GM18511 (cell line): ENCODE measurements around the gene AKAP13.
"Not testable (repeated sequence)": the region's sequence is repeated elsewhere in the genome, so short reads cannot be mapped to it uniquely, and the experiment has no call there.

Source experiments
- ATAC-seq: cut with Tn5 transposase; IDR thresholded peaks from one replicate; pipeline ENCODE4 v1.9.1; 2021; ENCODE audit warnings: mild to moderate bottlenecking, moderate library complexity; ENCODE audit not compliant: unreplicated experiment

Gene AKAP13

DNA sequence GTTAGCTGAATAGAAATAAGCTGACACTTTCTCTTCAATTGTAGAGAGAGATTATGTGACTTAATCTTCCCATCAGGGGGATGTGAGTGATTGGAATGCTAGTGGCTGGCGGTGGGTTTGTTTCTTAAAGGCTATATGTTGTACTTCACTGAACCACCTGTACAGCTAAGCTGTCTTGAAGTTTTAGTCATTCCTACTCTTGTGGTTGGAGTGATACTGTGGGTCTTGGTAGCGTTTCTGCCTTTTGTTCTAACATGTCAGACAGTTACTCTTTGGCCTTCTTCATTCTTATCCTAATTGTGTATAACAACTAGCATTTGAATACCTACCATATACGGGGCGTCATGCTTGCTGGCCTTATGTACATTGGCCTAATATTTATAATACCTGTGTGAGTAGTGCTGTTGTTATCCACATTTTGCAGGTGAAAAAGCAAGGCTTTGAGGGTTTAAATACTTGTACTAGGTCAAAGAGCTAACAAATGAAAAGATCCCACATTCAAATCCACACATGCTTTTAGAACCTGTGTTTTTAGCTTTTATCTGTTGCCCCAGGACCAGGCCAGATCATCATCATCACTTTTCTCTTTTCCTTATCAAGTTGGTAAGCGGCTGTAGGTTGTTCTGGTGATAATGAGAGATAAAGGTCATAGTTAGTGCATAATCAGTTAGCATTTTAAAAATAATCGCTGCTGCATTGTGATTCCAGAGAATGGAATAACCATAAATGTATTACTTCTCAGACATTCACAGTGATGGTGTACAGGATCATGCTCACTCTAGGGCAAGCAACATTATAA, 50.2 kb downstream of the AKAP13 start:
- peak; percentile 99 for ATAC-seq

DNA sequence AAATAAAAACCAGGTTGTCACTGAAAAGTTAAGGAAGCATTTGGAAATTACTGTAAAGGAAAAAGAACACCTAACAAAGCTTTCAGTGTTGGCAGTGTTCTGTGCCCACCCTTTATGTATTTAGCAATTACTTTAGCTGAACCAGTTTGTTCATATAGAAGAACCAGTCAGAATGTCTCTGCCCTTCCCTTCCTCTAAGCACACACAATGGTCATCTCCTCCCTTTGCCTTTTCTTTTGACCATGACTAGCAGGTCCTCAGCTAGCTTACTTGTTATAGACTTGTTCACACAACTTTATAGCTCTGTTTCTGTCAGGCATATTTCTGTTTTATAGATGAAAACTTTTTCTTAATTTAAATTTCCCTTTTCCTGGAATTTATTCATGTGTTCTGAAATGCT, 59.6 kb downstream of the AKAP13 start:
- ATAC-seq = no peak

DNA sequence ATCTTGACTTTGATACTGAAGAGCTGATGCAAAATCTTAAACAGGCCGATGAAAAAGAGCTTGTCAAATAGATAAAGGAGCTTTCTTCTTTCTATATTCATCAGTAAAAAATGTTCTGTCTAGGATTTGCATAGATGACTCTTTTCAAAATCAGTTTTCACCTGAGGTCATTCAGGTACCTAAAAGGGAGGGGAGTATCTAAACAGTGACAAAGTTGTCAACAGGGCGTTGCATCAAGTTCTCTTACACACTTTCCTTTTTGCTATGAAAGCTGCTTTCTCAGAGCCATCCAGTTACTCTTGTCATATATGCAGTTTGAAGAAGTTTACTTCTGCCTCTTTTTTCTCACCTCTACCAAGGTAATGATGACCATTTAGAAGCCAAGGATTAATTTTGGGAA, 60.0 kb downstream of the AKAP13 start:
- ATAC-seq = peak; percentile 47

DNA sequence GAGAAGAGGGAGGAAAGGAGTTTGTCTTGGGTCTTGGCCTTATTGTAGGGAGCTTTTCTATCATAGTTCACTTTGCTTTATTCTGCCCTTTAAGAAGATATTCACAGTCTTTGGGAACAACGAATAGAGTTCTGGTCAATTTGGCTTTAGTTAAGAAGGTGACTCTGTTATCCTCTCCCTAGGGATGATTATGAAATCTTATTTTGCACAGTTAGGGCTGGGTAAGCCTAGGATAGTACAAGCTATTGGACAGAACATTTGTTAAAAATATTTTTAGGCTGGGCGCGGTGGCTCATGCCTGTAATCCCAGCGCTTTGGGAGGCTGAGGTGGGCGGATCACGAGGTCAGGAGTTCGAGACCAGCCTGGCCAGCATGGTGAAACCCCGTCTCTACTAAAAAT, 61.5 kb downstream of the AKAP13 start:
- ATAC-seq = not testable (repeated sequence)

DNA sequence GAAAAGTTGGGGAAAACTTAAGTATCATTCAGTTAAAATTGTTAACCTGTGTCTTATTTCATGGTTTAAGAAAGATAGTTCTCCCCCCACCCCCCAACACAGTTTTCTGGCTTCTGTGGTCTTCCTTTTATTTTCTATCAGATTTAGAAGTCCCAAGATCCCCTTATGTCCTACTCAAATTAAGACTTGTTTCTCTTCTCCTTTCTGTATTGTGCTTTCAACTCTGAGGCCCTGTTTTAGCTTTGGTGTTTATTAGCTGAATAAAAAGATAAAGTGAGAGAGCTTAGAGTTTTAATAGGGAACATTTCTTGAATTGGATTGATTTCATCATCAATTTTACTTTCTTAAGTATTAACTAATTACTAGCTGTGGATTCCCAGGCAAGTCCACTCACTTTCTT, 62.6 kb downstream of the AKAP13 start:
- peak; percentile 62 for ATAC-seq

DNA sequence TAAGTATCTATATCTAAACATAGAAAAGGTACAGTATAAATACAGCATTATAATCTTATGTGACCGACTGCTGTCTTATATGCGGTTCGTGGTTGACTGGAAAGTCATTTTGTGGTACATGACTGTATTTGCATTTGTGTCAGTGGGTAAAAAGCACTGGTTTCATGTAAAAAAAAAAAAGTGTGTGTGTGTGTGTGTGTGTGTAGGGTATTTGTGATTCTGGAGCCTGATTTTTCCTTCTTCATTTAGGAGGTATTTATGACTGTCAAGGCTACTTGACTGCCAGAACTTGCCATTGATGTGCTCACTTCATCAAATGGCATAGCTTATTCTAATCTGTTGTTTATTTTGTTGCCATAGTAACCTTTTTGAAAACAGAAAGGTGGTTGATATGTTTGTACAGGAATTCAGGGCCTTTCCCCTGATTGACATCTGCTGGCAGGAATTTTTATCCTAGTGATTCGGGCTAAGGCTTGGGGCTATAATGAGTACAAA, 63.2 kb downstream of the AKAP13 start:
- ATAC-seq = peak; percentile 81

DNA sequence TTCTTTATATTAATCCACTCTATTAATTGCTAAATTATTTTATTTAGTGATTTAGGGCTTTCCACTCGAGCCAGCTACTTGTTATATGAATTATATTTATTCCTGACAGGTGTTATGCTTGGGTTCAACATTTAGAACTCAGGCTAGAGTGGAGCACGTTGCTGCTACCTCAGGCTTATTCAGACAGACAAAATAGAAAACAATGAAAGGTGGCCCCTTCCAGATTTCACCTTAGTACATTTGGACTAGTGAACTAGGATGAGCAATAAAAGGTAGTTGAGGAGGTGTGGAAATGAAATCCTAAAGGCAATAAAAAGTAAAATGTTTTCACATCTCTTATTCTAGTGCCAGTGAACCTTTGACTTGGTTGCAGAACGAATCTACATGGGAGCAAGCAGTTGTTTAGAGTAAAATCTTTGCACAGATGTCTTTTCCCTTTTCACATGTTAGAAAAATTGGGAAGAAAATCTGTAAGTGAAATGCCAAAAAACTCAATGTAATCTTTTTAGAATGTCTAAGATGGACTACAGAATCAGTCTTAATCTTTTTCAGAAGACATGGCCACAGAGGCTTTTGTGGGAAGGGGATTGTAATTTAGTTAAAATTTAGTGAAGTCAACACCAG, 63.8 kb downstream of the AKAP13 start:
- no peak for ATAC-seq

DNA sequence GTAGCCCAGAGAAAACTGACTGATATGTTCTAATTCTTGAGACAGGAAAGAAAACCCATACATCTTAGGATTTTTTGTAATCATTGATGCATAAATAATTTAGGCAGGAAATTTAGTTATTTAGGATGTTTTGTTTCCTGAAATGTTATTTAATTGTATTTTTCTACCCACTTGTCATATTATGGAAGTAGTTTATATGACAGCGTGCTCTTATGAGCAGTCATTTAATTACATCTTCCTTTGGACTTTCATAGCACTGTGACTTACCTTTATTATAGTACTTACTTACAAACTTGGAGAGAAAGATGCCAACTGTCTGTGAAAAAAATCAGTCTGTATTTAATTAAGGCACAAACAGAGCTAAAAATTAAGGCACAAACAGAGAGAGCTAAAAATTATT, 65.0 kb downstream of the AKAP13 start:
- ATAC-seq = no peak

DNA sequence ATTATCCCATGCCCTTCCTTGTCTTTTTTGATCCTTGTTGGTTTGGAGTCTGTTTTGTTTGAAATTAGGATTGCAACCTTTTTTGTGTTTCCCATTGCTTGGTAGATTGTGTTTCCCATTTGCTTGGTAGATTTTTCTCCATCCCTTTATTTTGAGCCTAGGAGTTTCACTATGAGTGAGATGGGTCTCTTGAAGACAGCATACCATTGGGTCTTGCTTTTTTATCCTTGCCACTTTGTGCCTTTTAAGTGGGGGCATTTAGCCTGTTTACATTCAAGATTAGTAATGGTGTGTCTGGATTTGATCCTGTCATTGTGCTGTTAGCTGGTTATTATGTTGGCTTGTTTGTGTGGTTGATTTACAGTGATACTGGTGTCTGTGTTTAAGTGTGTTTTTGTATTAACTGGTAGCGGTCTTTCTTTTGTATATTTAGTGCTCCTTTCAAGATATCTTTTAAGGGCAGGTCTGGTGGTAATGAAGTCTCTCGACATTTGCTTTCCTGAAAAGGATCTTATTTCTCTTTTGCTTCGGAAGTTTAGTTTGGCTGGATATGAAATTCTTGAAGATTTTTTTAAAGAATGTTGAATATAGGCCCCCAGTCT, 70.8 kb downstream of the AKAP13 start:
- no peak for ATAC-seq

DNA sequence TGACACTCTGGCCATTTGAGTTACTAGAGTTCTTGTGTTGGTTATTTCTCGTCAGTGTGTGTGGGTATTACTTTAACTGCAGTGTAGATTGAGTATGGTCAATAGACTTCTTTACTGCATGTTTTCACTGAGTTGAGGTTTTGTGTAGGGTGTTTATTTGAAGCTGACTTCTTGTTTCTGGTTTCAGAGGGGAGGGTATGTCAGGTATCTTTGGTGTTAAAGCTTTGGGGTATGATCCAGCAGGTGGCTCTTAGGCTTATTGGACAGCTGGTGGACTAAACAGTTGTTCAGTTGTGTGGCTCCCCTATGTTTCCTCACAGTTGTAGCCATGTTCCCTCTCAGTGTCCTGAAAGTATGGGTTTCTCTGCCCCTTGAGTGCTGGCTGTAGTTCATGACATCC, 72.0 kb downstream of the AKAP13 start:
- ATAC-seq = no peak

DNA sequence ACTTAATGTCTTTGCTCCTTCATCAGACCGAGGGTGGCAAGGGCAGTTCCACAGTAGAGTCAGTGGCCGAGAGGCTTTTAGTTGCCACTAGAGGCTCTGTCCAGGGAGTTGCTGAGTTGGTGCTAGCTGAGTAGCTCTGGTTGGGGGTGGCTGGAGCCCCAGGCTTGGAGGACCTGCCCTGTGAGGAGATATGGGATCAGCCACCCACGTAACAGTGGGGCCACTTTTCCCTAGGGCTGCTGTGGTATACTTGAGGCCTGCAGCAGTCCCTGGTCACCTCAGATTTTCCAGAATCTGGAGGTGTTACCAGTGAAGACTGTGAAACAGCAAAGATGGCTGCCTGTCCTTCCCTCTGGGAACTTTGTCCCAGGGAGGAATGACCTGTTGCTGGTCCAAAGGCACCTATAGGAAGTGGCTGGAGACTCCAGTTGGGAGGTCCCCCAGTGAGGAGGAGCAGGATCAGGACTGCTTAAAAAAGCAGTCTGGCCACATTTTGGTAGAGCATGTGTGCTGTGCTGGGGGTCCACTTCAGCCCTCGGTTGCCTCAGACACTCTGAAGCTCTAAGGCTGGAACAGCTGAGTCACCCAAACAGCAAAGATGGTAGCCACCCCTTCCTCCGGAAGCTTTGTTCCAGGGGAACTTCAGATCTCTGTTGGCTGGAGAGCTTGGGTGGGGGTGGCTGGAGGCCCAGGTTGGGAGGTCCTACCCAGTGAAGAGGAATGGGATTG, 72.9 kb downstream of the AKAP13 start:
- ATAC-seq = no peak

DNA sequence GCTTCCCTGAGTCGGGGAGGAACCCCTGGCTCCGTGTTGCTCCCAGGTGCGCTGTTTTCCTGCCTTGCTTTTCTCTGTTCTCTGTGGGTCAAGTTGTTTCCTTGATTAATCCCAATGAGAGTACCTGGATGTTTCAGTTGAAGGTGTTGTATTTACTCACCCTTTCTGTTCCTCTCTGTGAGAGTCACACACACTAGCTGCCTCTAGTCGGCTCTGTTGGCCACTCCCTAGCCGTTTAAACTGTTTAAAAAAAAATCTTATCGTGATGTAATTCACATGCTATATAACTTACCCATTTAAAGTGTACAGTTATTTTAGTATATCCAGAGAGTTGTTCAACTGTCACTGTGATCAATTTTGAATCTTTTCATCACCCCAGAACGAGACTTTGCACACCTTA, 74.0 kb downstream of the AKAP13 start:
- ATAC-seq = no peak

DNA sequence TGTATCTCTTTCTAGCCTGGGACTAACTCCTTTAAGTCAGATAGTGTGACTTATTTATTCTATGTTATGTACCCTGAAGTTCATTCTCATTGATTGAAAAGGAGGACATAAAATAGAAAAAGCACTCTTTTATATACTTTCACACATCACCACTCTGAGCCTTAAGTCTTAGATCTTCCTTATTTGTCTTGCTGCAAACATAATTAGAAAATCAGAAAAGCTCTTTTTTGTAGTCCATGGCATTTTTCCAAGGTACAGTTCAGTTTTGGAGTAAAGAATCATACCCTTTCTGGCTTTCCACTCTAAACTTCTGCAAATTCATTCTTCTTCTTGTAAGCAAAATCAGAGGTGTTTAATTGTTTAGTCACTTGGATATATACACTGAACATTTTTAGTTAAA, 75.5 kb downstream of the AKAP13 start:
- ATAC-seq = no peak

DNA sequence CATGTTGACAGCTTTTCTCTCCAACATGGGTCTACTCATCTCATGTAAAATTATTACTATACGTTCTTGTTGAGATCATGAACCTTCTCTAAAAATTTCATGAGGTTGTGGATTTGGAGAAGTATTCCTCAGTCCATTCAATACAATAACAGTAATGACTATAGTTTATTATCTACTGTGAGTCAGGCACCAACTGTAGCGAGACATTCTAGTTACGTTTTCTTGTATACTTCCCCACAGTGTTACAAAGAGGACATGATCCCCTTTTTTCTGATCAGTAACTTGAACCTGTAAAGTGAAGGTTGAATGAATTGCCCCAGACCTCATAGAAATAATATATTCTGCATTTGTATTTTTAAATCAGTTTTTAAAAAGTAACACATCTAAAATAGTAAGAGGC, 76.4 kb downstream of the AKAP13 start:
- ATAC-seq = no peak

DNA sequence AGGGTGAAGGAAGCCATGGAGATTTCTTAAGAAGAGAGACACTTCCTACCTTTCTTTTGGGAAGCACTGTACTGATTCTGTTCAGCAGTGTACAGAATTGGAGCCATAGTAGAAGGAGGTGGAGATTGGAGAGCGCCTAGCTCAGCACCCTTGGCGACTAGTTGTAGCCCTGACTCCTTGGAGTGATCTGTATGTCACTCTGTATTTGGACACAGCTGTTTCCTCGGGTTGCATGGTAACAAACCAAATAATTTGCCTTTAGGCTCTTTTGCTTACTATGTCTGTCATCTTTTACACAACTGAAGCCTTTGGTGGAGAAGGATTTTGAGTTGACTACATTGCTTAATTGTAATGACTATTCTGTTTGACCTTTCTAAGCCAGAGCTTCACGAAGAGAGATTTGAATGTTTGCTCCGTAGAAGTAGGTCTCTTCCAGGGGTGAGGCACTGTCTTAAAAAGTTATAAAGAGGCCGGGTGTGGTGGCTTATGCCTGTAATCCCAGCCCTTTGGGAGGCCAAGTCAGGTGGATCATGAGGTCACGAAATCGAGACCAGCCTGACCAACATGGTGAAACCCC, 77.1 kb downstream of the AKAP13 start:
- ATAC-seq = peak; percentile 71

DNA sequence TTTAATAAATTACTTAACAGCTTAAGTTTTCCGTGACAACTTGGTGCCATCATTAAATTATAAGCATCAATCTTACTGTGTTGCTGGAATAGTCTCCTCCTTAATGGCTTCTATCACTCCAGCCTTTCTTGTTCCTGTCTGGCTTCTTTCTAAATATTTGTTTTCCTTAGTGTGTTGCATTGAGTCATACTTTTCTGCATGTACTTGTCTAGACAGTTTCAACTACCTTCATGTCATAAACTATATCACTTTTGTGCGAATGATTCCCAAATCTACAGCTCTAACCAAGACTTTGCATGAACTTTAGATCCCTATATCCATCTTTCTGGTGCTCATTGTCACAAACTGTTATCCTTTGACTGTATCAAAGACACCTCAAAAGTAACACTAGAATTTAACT, 78.4 kb downstream of the AKAP13 start:
- ATAC-seq = no peak

DNA sequence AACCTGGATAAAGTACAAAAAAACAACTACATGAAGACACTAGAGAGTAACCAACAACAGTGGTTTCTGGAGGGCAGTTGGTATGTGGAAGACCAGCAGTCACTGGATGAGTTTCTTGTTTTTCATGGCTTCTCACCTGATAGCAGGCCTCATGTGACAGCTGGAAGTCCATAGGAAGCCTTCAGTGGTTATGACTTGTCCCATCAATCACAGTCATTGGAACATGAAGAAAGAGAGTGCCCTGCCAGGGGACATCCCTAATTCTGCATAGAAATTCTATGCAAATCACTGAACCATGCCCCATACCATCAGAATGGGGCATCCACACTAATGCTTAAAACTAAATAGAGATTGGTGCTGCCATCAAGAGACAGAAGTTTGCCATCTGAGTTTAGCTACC, 81.6 kb downstream of the AKAP13 start:
- no peak for ATAC-seq

DNA sequence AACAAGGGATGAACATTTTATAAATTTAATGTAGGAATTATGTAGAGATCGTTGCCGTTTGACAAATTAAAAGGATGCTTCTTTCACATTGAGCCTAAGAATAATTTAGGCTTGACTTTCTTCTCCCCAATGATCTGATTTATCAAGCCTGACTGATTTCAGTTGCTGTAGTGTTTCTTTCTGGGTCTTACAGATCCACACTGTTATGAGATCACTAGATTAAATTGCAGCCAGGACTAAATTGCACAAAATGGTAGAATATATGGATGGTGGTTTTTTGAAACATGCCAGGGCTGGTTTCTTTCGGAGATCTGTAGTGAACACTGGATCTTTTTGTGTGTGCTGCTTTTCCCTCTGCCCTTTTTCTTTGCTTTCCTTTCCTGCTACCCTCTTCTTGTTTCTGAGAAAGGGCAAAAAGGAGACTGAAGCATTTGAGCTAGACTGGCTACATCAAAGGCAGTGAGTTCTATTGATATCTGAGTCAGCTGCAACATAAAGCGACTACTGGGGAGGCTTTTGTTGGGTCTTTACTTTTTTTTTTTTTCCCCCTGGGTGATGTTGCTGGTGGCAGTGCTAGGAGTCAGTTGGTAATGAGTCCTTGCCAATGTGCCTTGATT, 83.0 kb downstream of the AKAP13 start:
- no peak for ATAC-seq

DNA sequence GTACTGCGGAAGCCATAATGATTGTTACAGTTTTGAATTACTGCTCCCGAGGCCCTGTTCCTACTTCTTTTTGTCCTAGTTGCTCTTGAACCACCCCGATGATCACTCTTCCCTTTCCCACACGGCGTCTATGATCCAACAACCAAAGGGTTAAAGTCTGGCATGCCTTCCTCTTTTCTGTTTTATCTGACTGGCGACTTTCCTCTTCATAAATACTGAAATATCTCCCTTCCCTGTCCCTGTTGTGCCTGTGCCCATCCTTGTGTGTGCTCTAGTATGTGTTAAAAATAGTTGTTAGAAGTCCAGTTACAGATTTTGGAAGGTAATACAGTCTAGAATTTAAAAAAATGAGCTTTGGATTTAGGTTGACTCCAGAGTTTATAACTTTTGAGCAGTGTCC, 83.6 kb downstream of the AKAP13 start:
- ATAC-seq = no peak

DNA sequence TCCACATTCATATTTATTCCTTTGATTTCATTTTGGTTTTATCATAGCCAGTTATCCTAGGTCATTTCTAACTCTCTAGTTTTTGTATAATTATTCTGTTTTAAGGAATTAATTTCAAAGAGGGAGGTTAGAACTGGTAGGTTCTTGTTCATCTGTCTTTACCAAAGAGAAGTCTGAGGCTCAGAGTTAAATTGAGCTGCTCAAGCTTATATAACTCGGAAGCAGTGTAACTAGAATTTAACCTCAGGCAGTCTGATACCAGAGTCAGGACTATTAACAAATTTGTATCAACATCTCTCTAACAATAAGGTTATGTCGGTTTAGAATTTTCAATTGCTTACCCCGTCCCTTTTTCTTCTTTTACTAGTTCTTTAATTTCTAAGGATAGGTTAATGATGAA, 84.1 kb downstream of the AKAP13 start:
- no peak for ATAC-seq
